HTR-8/SVneo (cell line): ENCODE data around the gene PALMD.

Experiments used
- DNase-seq: peaks from one replicate; pipeline ENCODE4 v3.0.0; 2011; ENCODE audit warnings: low spot score, mixed read lengths; ENCODE audit not compliant: insufficient read length
- FAIRE-seq: peaks from 2 replicates; lab custom pipeline; 2011; peaks lifted over from hg19 to GRCh38; lab: Jason Lieb, UNC

The PALMD gene

GRCh38 chr1:99735852-99736251 lies 89.9 kb downstream of the PALMD start:
- no peak for DNase-seq
- no peak for FAIRE-seq

- FAIRE-seq (no peak), DNase-seq (peak; percentile 49)
Observed at GRCh38 chr1:99737016-99737415, 91.1 kb downstream of the PALMD start.

GRCh38 chr1:99738858-99739465 lies 93.0 kb downstream of the PALMD start:
- DNase-seq, result no peak
- FAIRE-seq, result no peak

- no peak for FAIRE-seq
Observed at GRCh38 chr1:99740141-99740540, 94.2 kb downstream of the PALMD start.

More at GRCh38 chr1:99740141-99740540, 94.2 kb downstream of the PALMD start:
- DNase-seq, result no peak
